Measurements from ENCODE around the gene MEI4. TPM values are rescaled to one million over a fixed set of nuclear protein-coding genes. Genes with fewer than 3 reads are reported as not detected.
A peak's percentile ranks its signal among the peaks of the same experiment; 100 is the strongest.
"Not testable (repeated sequence)": the region's sequence is repeated elsewhere in the genome, so short reads cannot be mapped to it uniquely, and the experiment has no call there.

The MEI4 gene
- polyA plus RNA-seq, 1 donor = not detected

DNA sequence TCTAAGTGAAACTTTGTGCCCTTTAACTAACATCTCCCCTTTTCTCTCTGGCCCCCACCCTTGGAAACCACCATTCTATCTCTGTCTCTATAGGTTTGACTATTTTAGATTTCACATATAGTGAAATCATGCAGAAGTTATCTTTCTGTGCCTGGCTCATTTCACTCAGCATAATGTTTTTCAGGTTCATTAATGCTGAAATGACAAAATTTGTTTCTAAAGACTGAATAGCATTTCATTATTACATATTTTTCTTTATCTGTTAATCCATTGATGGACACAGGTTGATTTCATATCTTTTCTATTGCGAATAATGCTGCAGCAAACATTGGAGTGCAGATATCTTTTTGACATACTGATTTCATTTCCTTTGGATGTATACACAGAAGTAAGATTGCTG is 30.7 kb downstream of the MEI4 start:
- no peak for DNase-seq

DNA sequence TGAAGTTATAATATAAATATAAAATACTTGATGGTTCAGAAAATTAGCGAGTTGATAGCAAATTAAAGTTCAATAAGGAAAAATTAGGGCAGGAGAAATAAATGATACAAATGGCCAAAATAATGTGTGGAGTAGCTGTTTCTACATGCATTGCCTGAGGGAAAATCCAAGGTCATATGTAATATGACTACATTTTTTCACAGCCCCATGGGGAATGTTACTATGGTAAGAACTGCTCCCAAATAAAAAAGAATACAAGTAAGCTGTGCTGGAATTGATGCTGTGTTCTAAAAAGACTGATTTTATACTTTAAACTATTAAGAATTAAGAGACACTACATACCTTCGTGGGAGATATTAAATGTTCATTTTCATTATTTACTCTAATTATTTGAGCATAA is 34.1 kb downstream of the MEI4 start:
- DNase-seq = peak; percentile 21

DNA sequence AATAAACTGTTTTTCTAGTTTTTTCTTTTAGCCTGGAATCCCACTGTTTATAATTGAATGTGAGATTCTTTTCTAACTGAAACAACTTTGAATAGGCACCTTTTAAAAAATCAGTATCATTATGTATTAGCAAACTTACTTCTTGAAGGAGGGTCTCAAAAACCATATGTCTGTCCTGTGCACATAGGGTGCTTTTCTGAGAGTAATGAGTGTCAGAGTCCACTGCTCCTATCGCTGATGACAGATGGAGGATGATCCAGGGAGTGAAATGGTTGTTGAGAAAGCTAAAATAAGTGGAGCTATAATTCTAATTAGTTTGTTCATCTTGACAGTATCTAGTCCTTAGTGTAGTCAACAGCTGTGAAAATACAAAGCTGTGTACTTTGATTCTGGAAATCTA is 35.8 kb downstream of the MEI4 start:
- no peak for DNase-seq

DNA sequence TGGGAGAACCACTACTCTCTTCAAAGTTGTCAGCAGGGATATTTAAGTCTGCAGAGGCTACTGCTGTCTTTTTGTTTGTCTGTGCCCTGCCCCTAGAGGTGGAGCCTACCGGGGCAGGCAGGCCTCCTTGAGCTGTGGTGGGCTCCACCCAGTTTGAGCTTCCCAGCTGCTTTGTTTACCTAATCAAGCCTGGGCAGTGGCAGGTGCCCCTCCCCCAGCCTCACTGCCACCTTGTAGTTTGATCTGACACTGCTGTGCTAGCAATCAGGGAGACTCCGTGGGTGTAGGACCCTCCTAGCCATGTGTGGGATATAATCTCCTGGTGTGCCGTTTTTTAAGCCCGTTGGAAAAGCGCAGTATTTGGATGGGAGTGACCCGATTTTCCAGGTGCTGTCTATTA is 47.3 kb downstream of the MEI4 start:
- not testable (repeated sequence) for DNase-seq

DNA sequence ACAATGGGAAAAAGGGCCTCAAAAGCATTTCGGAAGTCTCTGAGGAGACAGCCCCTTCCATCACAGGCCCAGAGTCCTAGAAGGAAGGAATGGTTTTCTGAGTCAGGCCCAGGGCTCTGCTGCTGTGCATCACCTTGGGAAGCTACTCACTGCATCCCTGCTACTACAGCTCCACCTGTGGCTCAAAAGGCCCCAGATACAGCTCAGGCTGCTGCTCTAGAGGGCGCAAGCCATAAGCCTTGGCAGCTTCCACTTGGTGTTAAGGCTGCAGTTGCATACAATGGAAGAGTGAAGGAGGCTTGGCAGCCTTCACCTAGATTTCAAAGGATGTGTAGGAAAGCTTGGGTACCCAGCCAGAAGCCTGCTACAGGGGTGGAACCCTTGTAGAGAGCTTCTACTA is 54.8 kb downstream of the MEI4 start:
- no peak for DNase-seq

DNA sequence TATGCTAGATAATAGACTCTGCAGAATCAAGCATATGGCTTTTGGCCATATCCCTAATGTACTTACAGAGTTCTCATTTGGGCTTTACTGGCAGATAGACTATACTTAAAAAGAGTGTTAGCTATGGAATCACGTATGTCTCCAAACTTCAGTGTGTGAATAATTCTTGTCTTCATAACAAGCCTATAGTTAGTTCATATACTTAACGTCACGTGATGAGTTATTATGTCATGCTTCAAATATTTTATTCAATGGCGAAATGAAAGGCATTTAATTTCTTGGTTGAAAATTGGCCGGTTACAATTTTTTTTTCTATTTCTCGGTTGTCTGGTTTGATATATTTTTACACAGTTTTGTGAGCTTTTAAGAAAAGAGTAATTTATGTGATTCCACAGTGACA is 62.7 kb downstream of the MEI4 start:
- no peak for DNase-seq

DNA sequence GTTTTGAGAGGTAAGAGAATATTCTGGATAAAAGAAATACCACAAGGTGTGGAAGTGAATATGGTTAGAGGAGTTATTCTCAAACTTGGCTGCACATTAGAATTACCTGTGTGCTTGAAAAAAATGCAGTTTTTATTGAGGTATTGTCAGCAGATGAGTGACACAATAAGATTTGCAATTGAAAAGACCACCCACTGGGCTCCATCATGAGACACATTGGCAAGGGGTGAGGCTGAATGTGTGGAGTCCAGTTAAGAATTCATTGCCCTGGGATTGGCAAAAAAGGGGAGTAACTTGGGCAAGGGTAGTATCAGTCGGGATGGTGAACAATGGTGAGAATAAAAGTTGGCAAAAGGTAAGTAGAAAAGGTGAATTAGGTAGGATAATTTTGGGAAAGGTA is 63.5 kb downstream of the MEI4 start:
- DNase-seq = no peak

DNA sequence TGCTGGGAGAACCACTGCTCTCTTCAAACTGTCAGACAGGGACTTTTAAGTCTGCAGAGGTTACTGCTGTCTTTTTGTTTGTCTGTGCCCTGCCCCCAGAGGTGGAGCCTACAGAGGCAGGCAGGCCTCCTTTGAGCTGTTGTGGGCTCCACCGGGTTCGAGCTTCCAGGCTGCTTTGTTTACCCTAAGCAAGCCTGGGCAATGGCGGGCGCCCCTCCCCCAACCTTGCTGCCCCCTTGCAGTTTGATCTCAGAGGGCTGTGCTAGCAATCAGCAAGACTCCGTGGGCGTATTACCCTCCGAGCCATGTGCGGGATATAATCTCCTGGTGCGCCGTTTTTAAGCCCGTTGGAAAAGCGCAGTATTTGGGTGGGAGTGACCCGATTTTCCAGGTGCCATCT is 83.2 kb downstream of the MEI4 start:
- DNase-seq = not testable (repeated sequence)

DNA sequence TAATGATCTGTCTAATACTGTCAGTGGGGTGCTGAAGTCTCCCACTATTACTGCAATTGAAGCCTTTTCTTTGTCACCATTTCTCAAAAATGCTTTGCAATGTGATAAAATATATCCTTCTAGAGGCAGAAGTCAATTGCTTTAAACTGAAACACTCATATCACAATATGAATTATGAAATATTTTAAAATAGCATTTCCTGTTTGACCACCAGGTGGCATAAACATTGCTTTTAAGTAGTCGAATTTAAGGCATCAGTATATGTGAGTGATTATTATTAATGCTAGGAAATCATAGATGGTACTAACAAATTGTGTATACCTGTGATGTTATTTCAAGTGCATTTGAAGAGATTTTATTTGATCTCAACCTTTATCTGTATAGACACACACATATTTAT is 87.5 kb downstream of the MEI4 start:
- no peak for DNase-seq

DNA sequence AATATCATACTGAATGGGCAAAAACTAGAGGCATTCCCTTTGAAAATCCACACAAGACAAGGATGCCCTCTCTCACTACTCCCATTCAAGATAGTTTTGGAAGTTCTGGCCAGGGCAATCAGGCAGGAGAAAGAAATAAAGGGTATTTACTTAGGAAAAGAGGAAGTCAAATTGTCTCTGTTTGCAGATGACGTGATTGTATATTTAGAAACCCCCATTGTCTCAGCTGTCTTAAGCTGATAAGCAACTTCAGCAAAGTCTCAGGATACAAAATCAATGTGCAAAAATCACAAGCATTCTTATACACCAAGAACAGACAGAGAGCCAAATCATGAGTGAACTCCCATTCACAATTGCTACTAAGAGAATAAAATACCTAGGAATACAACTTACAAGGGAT is 99.3 kb downstream of the MEI4 start:
- DNase-seq = not testable (repeated sequence)

DNA sequence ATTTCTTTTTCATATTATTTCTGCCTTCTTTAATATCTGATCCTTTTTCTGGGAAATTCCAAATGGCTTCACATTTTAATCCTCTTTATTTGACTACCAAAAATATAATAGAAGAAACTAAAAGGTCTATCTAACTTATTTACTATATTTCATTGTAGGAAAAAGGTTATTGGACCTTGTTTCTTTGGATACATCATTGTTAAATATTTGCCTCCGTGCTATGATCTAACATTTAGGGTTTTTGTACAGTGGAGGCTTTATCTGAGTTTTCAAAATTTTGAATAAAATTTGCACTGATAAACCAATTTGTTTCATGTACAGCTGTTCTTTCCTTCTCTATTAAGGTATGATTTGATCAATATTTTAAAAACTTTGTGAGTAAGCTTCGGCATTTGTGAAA is 109.5 kb downstream of the MEI4 start:
- DNase-seq = no peak

DNA sequence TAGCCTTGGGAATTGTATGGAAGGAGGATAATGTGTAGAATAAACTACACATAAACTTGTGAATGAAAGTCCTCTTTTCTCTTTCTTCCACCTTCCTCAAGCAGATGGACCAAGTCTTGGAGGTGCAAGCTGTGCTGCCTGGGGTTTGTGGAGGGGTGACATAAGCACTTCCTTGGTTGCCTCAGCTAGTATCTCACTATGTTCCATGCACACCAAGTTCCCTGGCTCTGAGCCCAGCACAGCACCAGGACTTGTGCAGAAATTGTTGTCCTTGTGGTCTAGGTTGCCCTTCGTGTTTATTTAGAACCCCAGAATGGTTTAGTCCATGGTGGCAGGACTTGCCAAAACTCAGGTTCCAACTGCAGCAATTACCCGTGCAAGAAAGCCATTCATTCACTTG is 110.3 kb downstream of the MEI4 start:
- DNase-seq = no peak

DNA sequence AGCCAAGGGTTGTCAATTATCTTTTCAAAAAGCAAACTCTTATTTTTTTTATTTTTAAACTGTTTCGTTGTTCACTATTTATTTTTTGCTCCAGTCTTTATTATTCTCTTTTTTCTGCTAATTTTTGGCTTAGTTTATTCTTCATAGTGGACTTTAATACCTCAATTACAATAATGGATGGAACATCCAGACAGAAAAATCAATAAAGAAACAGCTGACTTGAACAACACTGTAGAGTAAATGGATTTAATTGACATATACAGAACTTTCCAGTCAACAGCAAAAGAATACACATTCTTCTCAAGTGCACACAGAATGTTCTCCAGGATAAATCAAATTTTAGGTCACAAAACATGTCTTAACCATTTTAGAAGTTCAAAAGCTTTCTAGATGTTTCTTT is 111.5 kb downstream of the MEI4 start:
- no peak for DNase-seq

DNA sequence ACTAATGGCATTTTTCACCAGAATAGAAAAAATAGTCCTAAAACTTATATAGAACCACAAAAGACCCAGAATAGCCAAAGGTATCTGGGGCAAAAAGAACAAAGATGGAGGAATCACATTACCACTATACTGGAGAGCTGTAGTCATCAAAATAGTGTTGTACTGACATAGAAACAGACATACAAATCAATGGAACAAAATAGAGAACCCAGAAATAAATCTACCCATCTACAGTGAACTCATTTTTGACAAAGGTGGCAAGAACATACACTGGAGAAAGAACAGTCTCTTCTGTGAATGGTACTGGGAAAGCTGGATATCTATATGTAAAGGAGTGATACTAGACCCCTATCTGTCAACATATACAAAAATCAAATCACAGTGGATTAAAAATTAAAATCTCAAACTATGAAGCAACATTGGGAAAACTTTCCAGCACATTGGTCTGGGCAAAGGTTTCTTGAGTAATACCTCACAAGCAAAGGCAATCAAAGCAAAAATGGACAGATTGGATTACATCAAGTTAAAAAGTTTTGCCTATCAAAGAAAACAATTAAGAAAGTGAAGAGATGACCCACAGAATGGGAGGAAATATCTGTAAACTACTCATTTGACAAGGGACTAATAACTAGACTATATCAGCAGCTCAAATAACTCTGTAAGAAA is 120.5 kb downstream of the MEI4 start:
- DNase-seq = no peak

DNA sequence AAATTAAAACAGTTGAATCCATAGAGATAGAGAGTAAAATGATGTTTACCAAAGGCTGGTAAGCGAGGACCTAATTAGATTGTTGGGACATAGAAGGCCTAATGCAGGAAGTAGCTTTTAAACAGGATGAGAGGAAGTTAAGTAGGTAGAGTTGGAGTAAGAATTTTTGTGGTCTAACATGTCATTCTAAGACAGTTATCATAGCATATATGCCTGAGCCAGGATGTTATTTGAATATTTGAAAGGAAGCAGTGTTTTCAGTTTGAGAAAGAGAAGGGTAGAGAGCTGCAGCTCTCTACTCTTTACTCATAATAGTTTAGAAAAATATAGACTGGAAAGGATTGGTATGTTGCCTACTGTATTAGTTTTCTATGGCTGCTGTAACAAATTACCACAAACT is 121.6 kb downstream of the MEI4 start:
- no peak for DNase-seq

DNA sequence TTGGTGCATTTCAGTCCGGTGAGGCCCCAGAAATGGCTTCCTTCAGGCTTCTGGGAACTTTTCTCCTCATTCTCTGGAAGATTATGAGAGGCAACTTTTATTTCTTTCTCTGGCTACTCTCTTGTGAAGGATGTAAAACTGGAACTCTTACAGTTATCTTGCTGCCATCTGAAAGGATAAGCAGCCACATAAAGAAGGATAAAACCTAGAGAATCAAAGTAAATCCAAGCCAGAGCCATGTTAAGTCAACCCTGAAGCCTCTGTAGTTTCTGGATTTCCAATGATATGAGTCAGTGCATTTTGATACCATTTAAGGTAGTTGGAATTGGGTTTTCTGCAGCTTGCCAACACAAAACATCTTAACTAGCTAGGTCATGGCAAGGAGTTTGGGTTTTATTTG is 123.6 kb downstream of the MEI4 start:
- no peak for DNase-seq

DNA sequence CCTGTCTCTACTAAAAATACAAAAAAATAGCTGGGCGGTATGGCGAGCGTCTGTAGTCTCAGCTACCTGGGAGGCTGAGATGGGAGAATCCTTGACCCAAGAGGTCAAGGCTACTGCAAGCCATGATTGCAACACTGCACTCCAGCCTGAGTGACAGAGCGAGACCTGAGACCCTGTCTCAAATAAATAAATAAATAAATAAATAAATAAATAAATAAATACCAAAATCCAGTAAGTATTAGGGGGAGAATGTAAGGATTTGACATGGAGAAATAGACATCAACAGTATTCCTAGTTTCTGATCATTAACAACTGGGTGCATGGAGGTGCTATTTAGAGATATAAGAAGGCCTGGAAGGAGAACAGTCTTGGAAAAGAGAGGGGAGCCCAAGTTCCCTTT is 125.7 kb downstream of the MEI4 start:
- DNase-seq = no peak

DNA sequence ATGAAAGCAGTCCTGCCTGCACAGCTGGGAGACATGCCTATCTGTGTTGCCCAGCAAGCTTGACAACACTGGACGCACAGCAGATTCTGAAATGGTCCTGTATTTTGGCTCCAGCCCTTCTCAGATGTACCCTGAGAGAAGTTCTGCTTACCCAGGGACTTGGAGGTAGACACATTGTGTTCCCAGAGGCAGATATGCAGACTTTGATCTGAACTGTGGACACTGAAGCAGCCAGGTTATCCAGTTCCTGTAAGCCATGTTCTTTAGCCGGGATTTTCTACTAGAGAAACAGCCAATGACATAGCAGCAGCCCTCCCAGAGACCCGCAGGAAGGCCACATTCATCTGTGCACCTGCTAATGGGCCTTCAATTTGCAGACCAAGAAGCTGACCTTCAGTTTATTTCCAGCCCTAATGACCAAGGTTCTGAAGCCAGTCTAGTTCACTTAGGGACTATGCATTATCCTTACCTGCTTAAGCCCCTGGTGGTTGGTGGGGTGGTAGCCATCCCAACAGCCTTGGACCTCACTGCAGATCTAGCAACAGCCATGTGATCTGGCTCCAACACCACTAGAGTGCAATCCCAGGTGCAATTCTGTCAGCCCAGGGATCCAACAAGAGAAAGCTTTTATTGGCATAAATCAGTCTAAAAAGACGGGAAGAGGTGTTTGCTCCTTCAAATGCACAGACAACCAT is 134.2 kb downstream of the MEI4 start:
- DNase-seq = no peak

DNA sequence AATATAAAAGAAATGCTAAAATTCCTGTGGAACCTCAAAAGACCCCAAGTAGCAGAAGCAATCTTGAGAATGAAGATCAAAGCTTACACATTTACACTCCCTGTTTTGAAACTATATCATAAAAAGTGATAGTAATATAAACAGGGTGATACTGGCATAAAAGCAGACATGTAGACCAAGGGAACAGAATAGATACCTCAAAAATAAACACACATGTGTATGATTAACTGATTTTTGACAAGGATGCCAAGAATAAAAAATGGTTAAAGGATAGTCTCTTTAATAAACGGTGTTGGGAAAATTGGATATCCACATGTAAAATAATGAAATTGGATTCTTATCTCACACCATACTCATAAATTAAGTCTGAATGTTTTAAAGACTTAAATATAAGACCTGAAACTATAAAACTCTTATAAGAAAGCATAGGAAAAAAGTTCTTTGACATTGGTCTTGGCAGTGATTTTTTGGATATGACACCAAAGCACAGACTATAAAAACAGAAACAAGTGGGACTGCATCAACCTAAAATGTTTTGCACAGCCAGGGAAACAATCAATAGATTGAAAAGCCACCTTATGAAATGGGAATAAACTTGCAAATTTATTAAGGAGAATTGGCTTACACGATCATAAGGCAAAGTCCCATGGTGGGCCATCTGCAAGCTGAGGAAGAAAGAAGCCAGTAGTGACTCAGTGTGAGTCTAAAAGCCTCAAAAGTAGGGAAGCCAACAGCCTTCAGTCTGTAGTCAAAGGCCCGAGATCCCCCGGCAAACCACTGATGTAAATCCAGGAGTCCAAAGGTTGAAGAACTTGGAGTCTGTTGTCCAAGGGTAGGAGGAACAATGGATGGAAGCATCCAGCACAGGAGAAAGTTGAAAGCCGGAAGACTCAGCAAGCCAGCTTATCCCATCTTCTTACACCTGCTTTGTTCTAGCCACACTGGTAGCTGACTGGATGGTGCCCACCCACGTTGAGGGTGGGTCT is 144.3 kb downstream of the MEI4 start:
- no peak for DNase-seq

DNA sequence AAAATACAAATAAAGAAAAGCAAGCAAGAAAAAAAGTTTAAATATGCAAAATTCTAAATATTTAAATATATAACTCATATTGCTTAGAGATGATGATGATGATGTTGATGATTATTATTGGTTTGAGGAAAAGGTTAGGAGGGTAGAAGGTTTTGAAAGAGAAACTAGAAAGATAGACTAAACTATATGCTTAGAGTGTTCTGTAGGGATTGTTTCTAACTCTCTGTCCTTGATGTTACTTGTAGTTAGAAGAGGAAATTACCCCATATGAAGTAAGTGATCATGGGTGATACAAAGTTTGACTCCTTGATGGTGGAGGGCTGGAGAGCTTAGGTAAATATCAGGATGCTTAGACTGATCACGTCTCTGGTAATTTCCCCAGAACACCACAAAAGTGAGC is 159.5 kb downstream of the MEI4 start:
- DNase-seq = no peak

DNA sequence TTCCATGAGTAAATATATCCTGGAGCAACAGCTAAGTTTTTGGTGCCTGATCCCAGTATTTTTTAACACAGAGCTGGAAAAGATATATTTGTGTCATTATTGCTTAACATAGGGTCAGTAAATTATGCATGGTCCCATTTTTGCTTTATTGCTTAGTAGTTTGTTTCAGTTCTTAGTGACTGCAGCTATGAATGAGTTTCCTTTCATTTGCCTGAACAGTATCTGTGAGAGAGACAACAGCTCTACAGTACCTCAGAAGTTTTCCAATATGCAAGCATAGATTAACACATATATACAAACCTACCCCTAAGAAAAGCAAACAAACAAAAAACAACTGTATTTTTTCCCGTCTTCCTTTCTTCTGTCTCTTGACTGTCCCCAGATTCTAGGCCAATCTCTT is 160.3 kb downstream of the MEI4 start:
- DNase-seq = no peak

DNA sequence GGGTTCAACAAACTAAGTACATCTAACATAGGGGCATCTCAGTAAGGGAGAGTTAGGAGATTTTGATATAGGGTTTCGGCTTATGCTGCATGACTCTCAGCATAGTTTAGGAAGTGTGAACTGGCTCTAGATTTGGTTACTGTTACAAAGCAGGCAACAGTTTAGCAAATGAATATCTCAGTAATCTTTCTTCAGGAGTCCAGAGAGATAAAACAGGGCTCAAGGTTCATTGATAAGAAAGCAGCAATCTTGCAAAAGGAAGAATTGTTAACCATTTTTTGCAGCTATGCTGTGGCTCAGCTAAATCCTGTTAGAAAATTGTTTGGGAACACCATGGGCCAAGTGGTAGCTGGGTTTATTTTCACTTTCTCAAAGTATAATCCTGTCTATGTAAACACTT is 161.3 kb downstream of the MEI4 start:
- no peak for DNase-seq

DNA sequence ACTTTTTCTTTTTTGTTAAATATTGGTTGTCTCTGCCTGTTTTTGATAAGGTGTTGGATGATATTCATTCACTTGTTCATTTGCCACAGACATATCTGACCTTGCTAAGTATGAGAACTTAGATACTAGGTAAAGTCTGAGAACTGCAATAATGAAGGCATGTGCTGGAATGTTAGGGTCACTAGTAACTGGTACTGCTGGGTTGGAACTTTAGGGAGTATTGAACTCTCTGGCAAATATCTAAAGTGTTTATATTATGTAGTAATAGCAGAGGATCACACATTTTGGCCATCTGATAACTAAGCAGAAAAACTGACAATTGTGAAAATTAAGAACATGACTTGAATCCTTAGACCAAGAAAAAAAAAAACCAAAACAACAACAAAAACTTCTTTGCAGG is 162.7 kb downstream of the MEI4 start:
- no peak for DNase-seq
